HG03575 (cell line): Measurements from ENCODE around the gene SCCPDH.
"Not testable (repeated sequence)": the region's sequence is repeated elsewhere in the genome, so short reads cannot be mapped to it uniquely, and the experiment has no call there.

Source experiments
- ATAC-seq: cut with Tn5 transposase; IDR thresholded peaks from one replicate; pipeline ENCODE4 v1.9.1; 2021; ENCODE audit not compliant: unreplicated experiment, insufficient number of reproducible peaks, low FRiP score; ENCODE audit errors: extremely low read depth

The SCCPDH gene, protein sequence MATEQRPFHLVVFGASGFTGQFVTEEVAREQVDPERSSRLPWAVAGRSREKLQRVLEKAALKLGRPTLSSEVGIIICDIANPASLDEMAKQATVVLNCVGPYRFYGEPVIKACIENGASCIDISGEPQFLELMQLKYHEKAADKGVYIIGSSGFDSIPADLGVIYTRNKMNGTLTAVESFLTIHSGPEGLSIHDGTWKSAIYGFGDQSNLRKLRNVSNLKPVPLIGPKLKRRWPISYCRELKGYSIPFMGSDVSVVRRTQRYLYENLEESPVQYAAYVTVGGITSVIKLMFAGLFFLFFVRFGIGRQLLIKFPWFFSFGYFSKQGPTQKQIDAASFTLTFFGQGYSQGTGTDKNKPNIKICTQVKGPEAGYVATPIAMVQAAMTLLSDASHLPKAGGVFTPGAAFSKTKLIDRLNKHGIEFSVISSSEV

DNA sequence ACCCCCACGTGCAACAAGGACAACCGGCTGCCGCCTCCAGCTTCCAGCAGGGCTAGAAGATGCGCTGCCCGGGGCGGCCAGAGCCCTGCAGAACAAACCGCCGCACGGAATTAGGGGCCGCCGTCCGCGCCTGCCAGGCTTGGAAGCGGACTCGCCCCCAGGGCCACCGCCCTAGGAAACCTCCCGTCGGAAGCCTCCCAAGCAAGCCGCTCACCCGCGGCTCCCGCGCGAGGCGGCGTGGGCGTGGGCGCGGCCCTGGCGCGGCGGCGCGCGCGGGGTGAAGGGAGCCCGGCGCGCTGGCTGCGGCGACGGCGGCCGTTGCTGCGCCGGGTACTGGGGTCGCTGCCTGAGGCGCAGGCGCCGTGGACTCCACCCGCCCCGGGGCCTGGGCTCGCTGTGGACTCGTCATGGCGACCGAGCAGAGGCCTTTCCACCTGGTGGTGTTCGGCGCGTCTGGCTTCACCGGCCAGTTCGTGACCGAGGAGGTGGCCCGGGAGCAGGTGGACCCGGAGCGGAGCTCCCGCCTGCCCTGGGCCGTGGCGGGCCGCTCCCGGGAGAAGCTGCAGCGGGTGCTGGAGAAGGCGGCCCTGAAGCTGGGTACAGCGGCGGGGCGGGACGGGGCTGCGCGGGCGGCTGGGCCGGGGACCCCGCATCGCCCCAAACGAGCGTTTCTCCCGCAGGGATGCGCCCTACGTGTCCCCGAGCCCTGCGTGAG is at the start of gene SCCPDH:
Gene SCCPDH (plus strand): TSS at position 394 of the 715 bp plus-strand sequence. CDS start 14 bp downstream, at position 408.
- ATAC-seq, result peak; percentile 63

DNA sequence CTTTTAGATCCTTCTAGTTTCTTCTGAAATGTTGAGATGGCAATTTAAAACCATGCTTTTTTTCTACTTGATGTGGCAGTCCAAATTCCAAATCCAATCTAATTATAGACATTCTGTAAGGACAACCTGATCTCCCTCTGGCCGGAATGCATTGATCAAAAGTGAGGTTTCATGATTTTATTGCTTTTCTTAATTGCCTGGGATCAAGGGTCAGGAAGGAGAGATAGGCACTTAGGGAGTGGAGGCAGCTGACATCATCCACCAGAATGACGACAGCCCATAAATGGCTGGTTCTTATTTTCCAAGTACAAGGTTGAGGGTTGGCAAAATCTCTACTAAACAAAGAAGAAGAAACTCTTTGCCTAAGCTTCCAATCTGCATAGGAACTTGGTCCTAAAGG is 46.4 kb upstream of the SCCPDH start:
- ATAC-seq, result no peak

GRCh38 chr1:246678816-246679793 is 45.1 kb upstream of the SCCPDH start:
- no peak for ATAC-seq

- no peak for ATAC-seq
Measured at GRCh38 chr1:246679794-246680177, 44.4 kb upstream of the SCCPDH start.

GRCh38 chr1:246680190-246680589 is 44.0 kb upstream of the SCCPDH start:
- no peak for ATAC-seq

- no peak for ATAC-seq
Measured at GRCh38 chr1:246680696-246681130, 43.5 kb upstream of the SCCPDH start.

GRCh38 chr1:246681900-246682895 is 42.0 kb upstream of the SCCPDH start:
- no peak for ATAC-seq

GRCh38 chr1:246683521-246683920 is 40.7 kb upstream of the SCCPDH start:
- no peak for ATAC-seq

GRCh38 chr1:246687002-246687401 is 37.2 kb upstream of the SCCPDH start:
- no peak for ATAC-seq

- peak; percentile 81 for ATAC-seq
Measured at GRCh38 chr1:246689409-246690008, 34.7 kb upstream of the SCCPDH start.

DNA sequence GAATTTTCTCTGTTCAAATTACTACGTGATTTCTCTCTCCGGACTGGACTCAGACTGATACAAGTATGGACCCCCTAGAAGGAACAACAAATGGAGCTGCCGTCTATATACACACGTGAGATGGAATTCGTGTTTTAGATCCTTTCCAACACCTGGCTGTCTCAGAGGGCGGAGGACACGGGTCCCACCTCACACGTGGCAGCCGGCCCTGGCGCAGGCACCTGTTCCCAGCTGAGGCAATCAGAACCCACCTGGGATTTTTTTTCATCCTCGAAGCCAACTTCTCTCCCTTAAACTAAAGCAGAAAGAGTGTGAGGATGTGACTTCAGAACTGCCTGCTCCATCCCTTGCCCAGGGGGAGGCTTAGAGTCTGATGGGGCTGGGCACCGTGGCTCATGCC is 34.1 kb upstream of the SCCPDH start:
- ATAC-seq, result no peak

DNA sequence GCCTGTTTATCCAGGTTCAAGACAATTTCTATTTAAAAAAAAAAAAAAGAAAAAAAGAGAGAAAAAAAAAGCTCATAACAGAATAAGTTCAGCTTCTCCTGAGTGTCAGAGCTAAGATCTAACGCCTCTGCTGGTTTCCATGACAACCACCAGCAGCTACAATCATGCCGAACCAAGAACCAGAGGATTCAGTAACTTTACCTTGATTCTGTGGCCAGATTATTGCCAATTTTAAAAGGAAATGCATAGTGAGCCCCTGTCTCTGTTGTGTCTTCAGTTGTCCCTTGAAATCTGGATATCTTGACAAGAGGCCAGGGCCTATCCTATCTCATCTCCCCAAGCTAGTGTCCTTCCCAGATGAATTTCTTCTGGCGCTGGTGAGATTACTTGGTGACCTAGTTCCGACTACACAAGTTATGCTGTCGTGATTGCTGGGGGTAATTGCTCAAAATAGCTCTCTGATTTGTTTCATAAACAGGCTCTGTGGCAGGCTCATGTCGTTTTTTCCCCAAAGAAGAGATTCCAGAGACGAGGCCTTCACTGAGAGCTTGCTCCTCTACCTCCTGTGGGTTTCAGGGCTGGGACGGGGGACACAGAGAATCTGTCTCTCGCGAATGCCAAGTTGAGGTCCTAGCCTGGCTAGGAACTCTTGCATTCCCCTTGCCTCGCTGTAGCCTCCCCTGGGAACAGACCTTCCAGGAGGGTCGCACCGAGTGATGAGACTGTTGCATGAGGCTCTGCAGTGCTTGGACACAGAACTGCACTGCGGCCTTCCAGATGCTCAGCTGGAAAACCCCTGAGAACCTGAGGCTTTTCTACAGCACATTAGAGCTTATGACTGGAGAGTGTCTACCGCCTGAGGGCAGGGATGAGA is 32.4 kb upstream of the SCCPDH start:
- ATAC-seq, result no peak

DNA sequence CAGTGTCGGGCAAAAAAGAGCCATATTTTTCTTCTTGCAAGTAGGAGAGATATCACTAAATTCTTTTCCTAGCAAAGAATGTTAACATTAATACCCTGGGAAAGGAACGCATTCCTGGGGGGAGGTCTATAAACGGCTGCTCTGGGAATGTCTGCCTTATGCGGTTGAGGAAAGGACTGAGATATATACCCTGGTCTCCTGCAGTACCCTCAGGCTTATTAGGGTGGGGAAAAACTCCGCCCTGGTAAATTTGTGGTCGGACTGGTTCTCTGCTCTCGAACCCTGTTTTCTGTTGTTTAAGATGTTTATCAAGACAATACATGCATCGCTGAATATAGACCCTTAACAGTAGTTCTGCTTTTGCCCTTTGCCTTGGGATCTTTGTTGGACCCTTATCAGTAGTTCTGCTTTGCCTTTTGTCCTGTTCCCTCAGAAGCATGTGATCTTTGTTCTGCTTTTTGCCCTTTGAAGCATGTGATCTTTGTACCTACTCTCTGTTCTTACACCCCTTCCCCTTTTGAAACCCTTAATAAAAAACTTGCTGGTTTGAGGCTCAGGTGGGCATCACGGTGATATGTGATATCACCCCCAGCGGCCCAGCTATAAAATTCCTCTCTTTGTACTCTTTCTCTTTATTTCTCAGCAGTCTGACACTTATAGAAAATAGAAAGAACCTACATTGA is 29.9 kb upstream of the SCCPDH start:
- not testable (repeated sequence) for ATAC-seq

GRCh38 chr1:246695136-246695535 is 29.1 kb upstream of the SCCPDH start:
- ATAC-seq, result no peak

GRCh38 chr1:246695666-246696065 is 28.5 kb upstream of the SCCPDH start:
- ATAC-seq, result no peak

GRCh38 chr1:246698466-246699094 is 25.6 kb upstream of the SCCPDH start:
- no peak for ATAC-seq
